Activated CD4-positive, alpha-beta memory T cell treated with anti-CD3 and anti-CD28 coated beads for 36 hours (primary cell): ENCODE results near the gene FATE1. TPM values are rescaled to one million over a fixed set of nuclear protein-coding genes. Genes with fewer than 3 reads are reported as not detected.

ENCODE experiments used
- CTCF ChIA-PET: fragments of 350-600 bp; sonication (Branson Sonifier 250); formaldehyde crosslinking; loops from one replicate; lab custom pipeline; 2021; ENCODE audit warnings: antibody characterized with exemption, inconsistent platforms; lab: Charles Lee
- POLR2A ChIA-PET: fragments of 350-600 bp; sonication (Branson Sonifier 250); formaldehyde crosslinking; loops from one replicate; lab custom pipeline; 2021; ENCODE audit warnings: antibody characterized with exemption; lab: Charles Lee
- DNase-seq: peaks from one replicate; pipeline ENCODE4 v3.0.0-alpha.2; 2020
- H3K27ac Mint-ChIP-seq: one replicate; pipeline ENCODE4 v1.8.0; 2021; ENCODE audit warnings: mixed read lengths
- H3K27me3 Mint-ChIP-seq: one replicate; pipeline ENCODE4 v1.8.0; 2021; ENCODE audit warnings: mixed read lengths
- H3K36me3 Mint-ChIP-seq: one replicate; pipeline ENCODE4 v1.8.0; 2021; ENCODE audit warnings: mixed read lengths
- H3K4me1 Mint-ChIP-seq: one replicate; pipeline ENCODE4 v1.8.0; 2021; ENCODE audit warnings: low read depth, mixed read lengths
- H3K4me3 Mint-ChIP-seq: one replicate; pipeline ENCODE4 v1.8.0; 2021; ENCODE audit warnings: mild to moderate bottlenecking, mixed read lengths
- H3K9me3 Mint-ChIP-seq: one replicate; pipeline ENCODE4 v1.8.0; 2021; ENCODE audit warnings: mixed read lengths
- intact Hi-C: fragments of 100-400 bp; cut with micrococcal nuclease; formaldehyde crosslinking; loops from one replicate; pipeline ENCODE4 v1.15.1; 2023
- total RNA-seq, 2 experiments: library from RNA; stranded (reverse); gene quantifications; one replicate each; pipeline ENCODE4 v1.2.3, GENCODE V29; 2021

FATE1 gene
- total RNA-seq, 2 experiments from 2014 or later = not detected

GRCh38 chrX:151753313-151754046 lies 37.6 kb downstream of the FATE1 start:
- Mint-ChIP-seq H3K9me3 (no peaks in the 10 kb centered on the region), H3K4me3 (no peak overlapping the region), H3K27ac (no peak overlapping the region), H3K36me3 (no peaks in the 10 kb centered on the region), H3K4me1 (no peaks in the 10 kb centered on the region), H3K27me3 (peaks cover 8% of the 10 kb centered on the region)
- intact Hi-C loops = loop anchor here (5.0 kb wide), 1 partner anchor 884 kb away; the partner anchor contains the start of gene GABRQ
- DNase-seq = peak; percentile 25
- ChIA-PET POLR2A (no interaction called here), CTCF (interaction anchor here (0.7 to 1.0 kb wide), 2 partner anchors 118 to 879 kb away, joined by 4 to 5 read pairs; no protein-coding TSS in a partner anchor)

- no peak for DNase-seq
- peaks cover 8% of the 10 kb centered on the region for H3K27me3 Mint-ChIP-seq
- no peaks in the 10 kb centered on the region for H3K36me3 Mint-ChIP-seq
- H3K9me3 Mint-ChIP-seq = no peaks in the 10 kb centered on the region
- H3K27ac Mint-ChIP-seq = no peak overlapping the region
- ChIA-PET POLR2A (no interaction called here), CTCF (interaction anchor here (0.7 to 1.0 kb wide), 2 partner anchors 118 to 1064 kb away, joined by 3 to 4 read pairs; no protein-coding TSS in a partner anchor)
- intact Hi-C loops = loop anchor here (5.0 kb wide), 1 partner anchor 883 kb away; the partner anchor contains the start of gene GABRQ
- H3K4me3 Mint-ChIP-seq = no peak overlapping the region
- no peaks in the 10 kb centered on the region for H3K4me1 Mint-ChIP-seq
These were observed 38.2 kb downstream of the FATE1 start for GRCh38 chrX:151754047-151754429.

GRCh38 chrX:151754641-151755215 lies 38.9 kb downstream of the FATE1 start:
- Mint-ChIP-seq H3K27ac (no peak overlapping the region), H3K4me3 (no peak overlapping the region), H3K27me3 (peaks cover 8% of the 10 kb centered on the region), H3K36me3 (no peaks in the 10 kb centered on the region), H3K9me3 (no peaks in the 10 kb centered on the region), H3K4me1 (no peaks in the 10 kb centered on the region)
- intact Hi-C loops = loop anchor here (5.0 kb wide), 1 partner anchor 883 kb away; the partner anchor contains the start of gene GABRQ
- POLR2A ChIA-PET = no interaction called here
- CTCF ChIA-PET = interaction anchor here (1.0 kb wide), 1 partner anchor 1063 kb away, joined by 3 read pairs; no protein-coding TSS in a partner anchor
- DNase-seq = no peak

GRCh38 chrX:151759041-151759708 lies 43.3 kb downstream of the FATE1 start:
- no peak overlapping the region for H3K4me3 Mint-ChIP-seq
- CTCF ChIA-PET = no interaction called here
- H3K4me1 Mint-ChIP-seq = no peaks in the 10 kb centered on the region
- no peak overlapping the region for H3K27ac Mint-ChIP-seq
- no peak for DNase-seq
- POLR2A ChIA-PET = no interaction called here
- H3K36me3 Mint-ChIP-seq = no peaks in the 10 kb centered on the region
- no peaks in the 10 kb centered on the region for H3K9me3 Mint-ChIP-seq
- intact Hi-C loops = no loop called here
- no peaks in the 10 kb centered on the region for H3K27me3 Mint-ChIP-seq

GRCh38 chrX:151762802-151763201 lies 47.0 kb downstream of the FATE1 start:
- POLR2A ChIA-PET = no interaction called here
- H3K4me3 Mint-ChIP-seq = no peak overlapping the region
- CTCF ChIA-PET = no interaction called here
- no peaks in the 10 kb centered on the region for H3K9me3 Mint-ChIP-seq
- H3K36me3 Mint-ChIP-seq = no peaks in the 10 kb centered on the region
- no peak for DNase-seq
- H3K4me1 Mint-ChIP-seq = no peaks in the 10 kb centered on the region
- intact Hi-C loops = no loop called here
- H3K27me3 Mint-ChIP-seq = peaks cover 1% of the 10 kb centered on the region
- no peak overlapping the region for H3K27ac Mint-ChIP-seq

GRCh38 chrX:151763711-151764110 lies 47.9 kb downstream of the FATE1 start:
- no peak overlapping the region for H3K27ac Mint-ChIP-seq
- ChIA-PET POLR2A (no interaction called here), CTCF (no interaction called here)
- no peaks in the 10 kb centered on the region for H3K36me3 Mint-ChIP-seq
- no peak overlapping the region for H3K4me3 Mint-ChIP-seq
- H3K4me1 Mint-ChIP-seq = no peaks in the 10 kb centered on the region
- intact Hi-C loops = no loop called here
- H3K9me3 Mint-ChIP-seq = no peaks in the 10 kb centered on the region
- DNase-seq = no peak
- peaks cover 1% of the 10 kb centered on the region for H3K27me3 Mint-ChIP-seq

GRCh38 chrX:151765026-151765425 lies 49.2 kb downstream of the FATE1 start:
- no peaks in the 10 kb centered on the region for H3K9me3 Mint-ChIP-seq
- intact Hi-C loops = no loop called here
- POLR2A ChIA-PET = no interaction called here
- no peak for DNase-seq
- H3K4me3 Mint-ChIP-seq = no peak overlapping the region
- CTCF ChIA-PET = no interaction called here
- H3K4me1 Mint-ChIP-seq = no peaks in the 10 kb centered on the region
- H3K36me3 Mint-ChIP-seq = no peaks in the 10 kb centered on the region
- peaks cover 1% of the 10 kb centered on the region for H3K27me3 Mint-ChIP-seq
- H3K27ac Mint-ChIP-seq = no peak overlapping the region

GRCh38 chrX:151771726-151772125 lies 55.9 kb downstream of the FATE1 start:
- Mint-ChIP-seq H3K27ac (no peak overlapping the region), H3K9me3 (no peaks in the 10 kb centered on the region), H3K4me1 (no peaks in the 10 kb centered on the region), H3K4me3 (no peak overlapping the region), H3K27me3 (no peaks in the 10 kb centered on the region), H3K36me3 (no peaks in the 10 kb centered on the region)
- ChIA-PET POLR2A (no interaction called here), CTCF (no interaction called here)
- intact Hi-C loops = no loop called here
- no peak for DNase-seq

Other genes starting within 250 kb of the FATE1 start
- gene PASD1, start 152.4 kb upstream of the FATE1 start, total RNA-seq = not detected
- not detected for gene PRRG3, start 20.6 kb upstream of the FATE1 start, total RNA-seq
- not detected for gene CNGA2, start 18.7 kb downstream of the FATE1 start, total RNA-seq
- not detected for gene MAGEA4, start 196.9 kb downstream of the FATE1 start, total RNA-seq